HCT116 (cell line): Measurements from ENCODE around the gene BRD3OS. TPM values are rescaled to one million over a fixed set of nuclear protein-coding genes. Genes with fewer than 3 reads are reported as not detected.

Experiments
- ATAC-seq: fragments of 200-7000 bp; cut with Tn5 transposase; 2 replicates; pipeline ENCODE4 v1.9.1; 2020; ENCODE audit warnings: mild to moderate bottlenecking, moderate library complexity
- BruUV-seq: library from RNA; stranded (reverse); fragments of 400-500 nt; replicated peaks from 2 replicates; lab custom pipeline; 2021; lab: Mats Ljungman, UMichigan
- CTCF ChIA-PET: fragments of 300-600 bp; sonication (Branson Sonifier 250); formaldehyde crosslinking; loops from one replicate; lab custom pipeline; 2021; ENCODE audit warnings: antibody characterized with exemption; lab: Charles Lee
- POLR2A ChIA-PET: fragments of 300-600, 350-600 bp; sonication (Branson Sonifier 250); formaldehyde crosslinking; loops from one replicate; lab custom pipeline; 2021; ENCODE audit warnings: antibody characterized with exemption; lab: Charles Lee
- RAD21 ChIA-PET, 2 experiments: fragments of 300-600 bp; sonication (Branson Sonifier 250); formaldehyde crosslinking; loops; one replicate each; lab custom pipeline; 2023; ENCODE audit warnings: low total read pairs in 2 of 2; ENCODE audit not compliant: uncharacterized antibody in 2 of 2, unreplicated experiment in 2 of 2, low non-redundant PET in 1 of 2; lab: Charles Lee
- DNase-seq: peaks from one replicate; pipeline ENCODE4 v3.0.0-alpha.2; 2010; ENCODE audit warnings: low read depth, low spot score
- H2AFZ ChIP-seq: fragments of 200-600 bp; shearing (Covaris generic), sonication (generic); 2 replicates; pipeline ENCODE4 v1.6.1; 2017; ENCODE audit warnings: low read depth, mixed run types, mixed read lengths, antibody characterized with exemption, low read length; ENCODE audit not compliant: poor library complexity, severe bottlenecking
- H3K27ac ChIP-seq: 2 replicates; pipeline ENCODE4 v1.5.1; 2012; ENCODE audit warnings: low read depth, low read length
- H3K27me3 ChIP-seq: fragments of 200-600 bp; sonication (generic); 2 replicates; pipeline ENCODE4 v1.6.1; 2016; ENCODE audit warnings: mixed run types, low read length, mixed read lengths; ENCODE audit not compliant: insufficient read depth
- H3K36me3 ChIP-seq, 2 experiments: fragments of 200-500 bp in 1 of 2; fragments of 200-600 bp in 1 of 2; sonication (Bioruptor generic) in 1 of 2; sonication (generic) in 1 of 2; 2 replicates each; pipeline versions ENCODE4 v1.5.1 to v1.6.1; 2014 to 2016; ENCODE audit warnings: low read length in 2 of 2, inconsistent platforms in 1 of 2, mixed read lengths in 1 of 2, mixed run types in 1 of 2; ENCODE audit not compliant: insufficient read depth in 2 of 2, control insufficient read depth in 1 of 2
- H3K4me1 ChIP-seq, 2 experiments: fragments of 200-600 bp in 1 of 2; sonication (generic) in 1 of 2; 2 replicates each; pipeline versions ENCODE4 v1.5.1 to v1.6.1; 2012 to 2017; ENCODE audit warnings: low read length in 2 of 2, inconsistent platforms in 1 of 2, mild to moderate bottlenecking in 1 of 2, mixed read lengths in 1 of 2, mixed run types in 1 of 2, moderate library complexity in 1 of 2; ENCODE audit not compliant: insufficient read depth in 2 of 2, control insufficient read depth in 1 of 2
- H3K4me2 ChIP-seq: fragments of 200-600 bp; sonication (generic); 2 replicates; pipeline ENCODE4 v1.6.1; 2017; ENCODE audit warnings: mixed run types, low read length, mixed read lengths
- H3K4me3 ChIP-seq, 2 experiments: fragments of 200-600 bp in 1 of 2; sonication (generic) in 1 of 2; replicated peaks in 1 of 2; 2 replicates each; pipeline ENCODE4 v1.5.1; 2011 to 2016; ENCODE audit warnings: low read length in 2 of 2, control low read depth in 1 of 2, low read depth in 1 of 2, mild to moderate bottlenecking in 1 of 2, mixed read lengths in 1 of 2, mixed run types in 1 of 2
- H3K79me2 ChIP-seq: fragments of 200-600 bp; sonication (generic); 2 replicates; pipeline ENCODE4 v1.6.1; 2017; ENCODE audit warnings: mild to moderate bottlenecking, mixed run types, low read length, moderate library complexity, mixed read lengths; ENCODE audit not compliant: insufficient read depth
- H3K9ac ChIP-seq: fragments of 200-600 bp; sonication (generic); 2 replicates; pipeline ENCODE4 v1.6.1; 2016; ENCODE audit warnings: low read length, mixed read lengths
- H3K9me2 ChIP-seq: fragments of 200-600 bp; sonication (generic), shearing (Covaris generic); 2 replicates; pipeline ENCODE4 v1.6.1; 2017; ENCODE audit warnings: mixed run types, mild to moderate bottlenecking, moderate library complexity; ENCODE audit not compliant: insufficient read depth
- H3K9me3 ChIP-seq, 2 experiments: fragments of 200-500 bp in 1 of 2; fragments of 200-600 bp in 1 of 2; sonication (Bioruptor generic) in 1 of 2; sonication (generic) in 1 of 2; 2 replicates each; pipeline ENCODE4 v1.6.1; 2014 to 2017; ENCODE audit warnings: low read length in 2 of 2, mixed read lengths in 2 of 2, inconsistent platforms in 1 of 2, low read depth in 1 of 2, mild to moderate bottlenecking in 1 of 2, mixed run types in 1 of 2, moderate library complexity in 1 of 2; ENCODE audit not compliant: control insufficient read depth in 1 of 2, insufficient read depth in 1 of 2
- H4K20me1 ChIP-seq: fragments of 200-600 bp; sonication (generic), shearing (Covaris generic); 2 replicates; pipeline ENCODE4 v1.6.1; 2017; ENCODE audit warnings: mixed run types, mild to moderate bottlenecking, moderate library complexity; ENCODE audit not compliant: insufficient read depth
- CBX3 ChIP-seq: IDR thresholded peaks from 2 replicates; pipeline ENCODE4 v1.6.1; 2012; ENCODE audit warnings: low read depth
- CEBPB ChIP-seq: IDR thresholded peaks from 2 replicates; pipeline ENCODE4 v1.6.1; 2012; ENCODE audit warnings: low read depth
- ELF1 ChIP-seq: IDR thresholded peaks from 2 replicates; pipeline ENCODE4 v1.6.1; 2012; ENCODE audit warnings: low read depth, borderline replicate concordance
- EZH2 ChIP-seq: fragments of 200-600 bp; sonication (generic); IDR thresholded peaks from 2 replicates; pipeline ENCODE4 v1.6.1; 2017; ENCODE audit warnings: antibody characterized with exemption, mixed run types
- EZH2phosphoT487 ChIP-seq: fragments of 200-600 bp; IDR thresholded peaks from 2 replicates; pipeline ENCODE4 v1.6.1; 2018; ENCODE audit warnings: antibody characterized with exemption, borderline replicate concordance
- FOSL1 ChIP-seq: IDR thresholded peaks from 2 replicates; pipeline ENCODE4 v1.6.1; 2012; ENCODE audit warnings: low read depth
- POLR2A ChIP-seq: IDR thresholded peaks from 2 replicates; pipeline ENCODE4 v1.7.0; 2011; ENCODE audit warnings: borderline replicate concordance; ENCODE audit not compliant: insufficient read depth, insufficient read length; ENCODE audit errors: extremely low read depth
- RAD21 ChIP-seq: IDR thresholded peaks from 2 replicates; pipeline ENCODE4 v1.6.1; 2012; ENCODE audit warnings: low read depth, mild to moderate bottlenecking
- SIN3A ChIP-seq: IDR thresholded peaks from 2 replicates; pipeline ENCODE4 v1.6.1; 2012; ENCODE audit warnings: low read depth
- SP1 ChIP-seq: IDR thresholded peaks from 2 replicates; pipeline ENCODE4 v1.6.1; 2012; ENCODE audit warnings: low read depth
- TCF7L2 ChIP-seq: IDR thresholded peaks from 2 replicates; pipeline ENCODE4 v1.7.0; 2011; ENCODE audit warnings: borderline replicate concordance, inconsistent platforms; ENCODE audit not compliant: insufficient read depth, insufficient read length; ENCODE audit errors: extremely low read depth
- ZFX ChIP-seq: fragments of 450-650 bp; IDR thresholded peaks from 2 replicates; pipeline ENCODE4 v1.6.1; 2017
- ZNF274 ChIP-seq: fragments of 200-500 bp; sonication (Bioruptor generic); IDR thresholded peaks from 2 replicates; pipeline ENCODE4 v1.6.1; 2014; ENCODE audit warnings: mild to moderate bottlenecking, low read depth, low read length, inconsistent platforms
- intact Hi-C: fragments of 100-400 bp; cut with micrococcal nuclease; formaldehyde crosslinking; loops from 2 replicates; pipeline ENCODE4 v1.10.0; 2022
- total RNA-seq: library from RNA; stranded (reverse); gene quantifications from one replicate; pipeline ENCODE4 v1.2.1, GENCODE V29; 2021; ENCODE audit not compliant: unreplicated experiment
- TF ChIP-seq, protein P1 (sequence below): IDR thresholded peaks from 2 replicates; pipeline ENCODE4 v1.6.1; 2011; ENCODE audit warnings: mild to moderate bottlenecking, low read length, moderate library complexity; ENCODE audit not compliant: insufficient replicate concordance; ENCODE audit errors: extremely low read depth
- TF ChIP-seq, protein P2 (sequence below): IDR thresholded peaks from 2 replicates; pipeline ENCODE4 v1.6.1; 2012
- TF ChIP-seq, protein P3 (sequence below): IDR thresholded peaks from 2 replicates; pipeline ENCODE4 v1.6.1; 2012

BRD3OS gene
- total RNA-seq, 1 experiment from 2014 or later: 17.0 TPM

DNA sequence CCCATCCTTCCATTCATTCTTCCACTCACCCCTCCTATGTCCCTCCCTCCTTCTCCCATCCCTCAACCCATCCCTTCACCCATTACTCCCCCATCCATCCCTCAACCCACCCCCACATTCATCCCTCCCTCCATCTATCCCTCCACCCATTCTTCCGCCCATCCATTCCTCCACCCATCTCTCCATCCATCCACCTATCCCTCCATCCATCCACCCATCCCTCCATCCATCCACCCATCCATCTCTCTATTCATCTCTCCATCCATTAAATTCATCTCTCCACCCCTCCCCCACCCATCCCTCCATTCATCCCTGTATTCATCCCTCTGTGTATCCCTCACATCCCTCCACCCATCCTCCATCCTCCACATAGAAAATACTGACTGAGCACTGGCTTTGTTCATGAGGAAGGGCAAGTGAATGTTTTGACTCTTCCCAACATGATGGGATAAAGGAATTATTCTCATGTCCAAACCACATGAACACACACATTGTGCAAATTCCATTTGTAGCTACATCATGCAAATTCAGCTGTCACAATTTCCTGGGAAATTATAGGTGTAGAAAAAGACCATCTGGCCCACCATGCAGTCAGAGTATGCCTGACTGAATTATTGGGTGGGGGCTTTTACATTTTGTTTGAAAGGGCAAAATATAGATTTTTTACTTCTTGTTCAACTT lies 26.2 kb upstream of the BRD3OS start:
- TF ChIP-seq RAD21 (no peak), ZFX (no peak), FOSL1 (no peak), SP1 (no peak)
- TF ChIP-seq, protein P1, sequence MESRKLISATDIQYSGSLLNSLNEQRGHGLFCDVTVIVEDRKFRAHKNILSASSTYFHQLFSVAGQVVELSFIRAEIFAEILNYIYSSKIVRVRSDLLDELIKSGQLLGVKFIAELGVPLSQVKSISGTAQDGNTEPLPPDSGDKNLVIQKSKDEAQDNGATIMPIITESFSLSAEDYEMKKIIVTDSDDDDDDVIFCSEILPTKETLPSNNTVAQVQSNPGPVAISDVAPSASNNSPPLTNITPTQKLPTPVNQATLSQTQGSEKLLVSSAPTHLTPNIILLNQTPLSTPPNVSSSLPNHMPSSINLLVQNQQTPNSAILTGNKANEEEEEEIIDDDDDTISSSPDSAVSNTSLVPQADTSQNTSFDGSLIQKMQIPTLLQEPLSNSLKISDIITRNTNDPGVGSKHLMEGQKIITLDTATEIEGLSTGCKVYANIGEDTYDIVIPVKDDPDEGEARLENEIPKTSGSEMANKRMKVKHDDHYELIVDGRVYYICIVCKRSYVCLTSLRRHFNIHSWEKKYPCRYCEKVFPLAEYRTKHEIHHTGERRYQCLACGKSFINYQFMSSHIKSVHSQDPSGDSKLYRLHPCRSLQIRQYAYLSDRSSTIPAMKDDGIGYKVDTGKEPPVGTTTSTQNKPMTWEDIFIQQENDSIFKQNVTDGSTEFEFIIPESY: no peak
- CTCF ChIA-PET: no interaction called here
- intact Hi-C loops: loop anchor here (10.0 kb wide), 1 partner anchor 644 kb away; the partner anchor contains the start of genes SURF1 and SURF2
- no peak overlapping the region for H2AFZ ChIP-seq
- no TSS peak for BruUV-seq
- ATAC-seq (no peak), DNase-seq (no peak)
- H3K4me2 ChIP-seq: no peak overlapping the region
- no peaks in the 10 kb centered on the region for H3K9me3 ChIP-seq
- H3K4me3 ChIP-seq: no peak overlapping the region
- H3K4me1 ChIP-seq: peaks cover 9 to 12% of the 10 kb centered on the region in 2 experiments
- no peaks in the 10 kb centered on the region for H3K9me2 ChIP-seq
- no peaks in the 10 kb centered on the region for H3K79me2 ChIP-seq
- POLR2A ChIA-PET: no interaction called here
- H3K27me3 ChIP-seq: 0 out of 2 replicates have a peak, but pooled peaks cover 3% of the 10 kb centered on the region
- H4K20me1 ChIP-seq: no peaks in the 10 kb centered on the region
- RAD21 ChIA-PET: no interaction called here
- H3K36me3 ChIP-seq: no peaks in the 10 kb centered on the region
- H3K27ac ChIP-seq: no peak overlapping the region
- H3K9ac ChIP-seq: no peak overlapping the region

DNA sequence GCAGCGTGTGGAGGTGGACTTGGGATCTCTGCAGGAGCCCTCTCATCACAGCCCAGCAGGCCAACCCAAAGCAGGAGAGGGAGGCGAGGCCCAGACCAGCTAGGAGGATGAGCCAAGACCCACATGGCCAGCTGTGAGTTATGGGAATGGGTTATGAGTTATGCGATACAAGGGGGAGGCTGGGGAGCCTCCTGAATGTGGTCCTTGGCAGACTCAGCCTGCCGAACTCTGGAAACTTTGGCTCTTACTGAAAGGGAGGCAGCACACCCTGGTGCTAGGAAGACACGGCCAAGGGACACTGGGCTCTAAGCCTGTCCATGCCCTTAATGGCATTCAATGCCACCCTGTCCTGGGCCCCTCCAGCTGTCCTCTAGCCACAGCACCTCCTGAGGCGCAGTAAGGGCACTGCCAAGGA lies 25.4 kb upstream of the BRD3OS start:
- Histone ChIP-seq H2AFZ (no peak overlapping the region), H3K4me2 (no peak overlapping the region), H3K27me3 (0 out of 2 replicates have a peak, but pooled peaks cover 3% of the 10 kb centered on the region), H3K36me3 (no peaks in the 10 kb centered on the region), H3K9me2 (no peaks in the 10 kb centered on the region), H3K4me1 (peaks cover 3 to 4% of the 10 kb centered on the region in 2 experiments; a peak in 3 of 4 replicates), H3K9ac (no peak overlapping the region), H3K4me3 (no peak overlapping the region), H3K79me2 (no peaks in the 10 kb centered on the region), H3K27ac (no peak overlapping the region), H4K20me1 (no peaks in the 10 kb centered on the region), H3K9me3 (no peaks in the 10 kb centered on the region)
- ChIA-PET CTCF (no interaction called here), POLR2A (no interaction called here), RAD21 (no interaction called here)
- intact Hi-C loops: loop anchor here (10.0 kb wide), 1 partner anchor 645 kb away; the partner anchor contains the start of genes SURF1 and SURF2
- no peak for TF ChIP-seq POLR2A
- TF ChIP-seq CBX3: no peak
- TF ChIP-seq, protein P2, sequence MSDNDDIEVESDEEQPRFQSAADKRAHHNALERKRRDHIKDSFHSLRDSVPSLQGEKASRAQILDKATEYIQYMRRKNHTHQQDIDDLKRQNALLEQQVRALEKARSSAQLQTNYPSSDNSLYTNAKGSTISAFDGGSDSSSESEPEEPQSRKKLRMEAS: no peak
- TF ChIP-seq, protein P3, sequence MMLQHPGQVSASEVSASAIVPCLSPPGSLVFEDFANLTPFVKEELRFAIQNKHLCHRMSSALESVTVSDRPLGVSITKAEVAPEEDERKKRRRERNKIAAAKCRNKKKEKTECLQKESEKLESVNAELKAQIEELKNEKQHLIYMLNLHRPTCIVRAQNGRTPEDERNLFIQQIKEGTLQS: no peak
- TF ChIP-seq FOSL1: no peak
- TF ChIP-seq ZNF274: no peak
- TF ChIP-seq CEBPB: no peak
- no peak for TF ChIP-seq TCF7L2
- no peak for TF ChIP-seq EZH2
- no peak for TF ChIP-seq ZFX
- TF ChIP-seq EZH2phosphoT487: no peak
- no peak for TF ChIP-seq SP1
- TF ChIP-seq SIN3A: no peak
- no peak for TF ChIP-seq ELF1
- ATAC-seq: 0 out of 2 replicates have a peak, but pooled peaks have one; percentile 47
- BruUV-seq: no TSS peak
- DNase-seq: no peak
